Nephron (organoid): ENCODE results near the gene PPP4R4.

Source experiments
- H3K27ac Mint-ChIP-seq, 3 experiments: 2 replicates each; pipeline ENCODE4 v1.8.0; 2020; ENCODE audit warnings: mixed read lengths in 3 of 3, mild to moderate bottlenecking in 2 of 3, moderate library complexity in 1 of 3
- H3K27me3 Mint-ChIP-seq: 2 replicates; pipeline ENCODE4 v1.8.0; 2021; ENCODE audit warnings: low read depth, mild to moderate bottlenecking, moderate library complexity, mixed read lengths
- H3K36me3 Mint-ChIP-seq: 2 replicates; pipeline ENCODE4 v1.8.0; 2020; ENCODE audit warnings: low read depth, mixed read lengths
- H3K4me1 Mint-ChIP-seq: 2 replicates; pipeline ENCODE4 v1.8.0; 2020; ENCODE audit warnings: mixed read lengths
- H3K4me3 Mint-ChIP-seq, 3 experiments: 2 replicates each; pipeline ENCODE4 v1.8.0; 2020; ENCODE audit warnings: mild to moderate bottlenecking in 3 of 3, mixed read lengths in 3 of 3, moderate library complexity in 2 of 3
- H3K9me3 Mint-ChIP-seq: 2 replicates; pipeline ENCODE4 v1.8.0; 2020; ENCODE audit warnings: mixed read lengths
- CTCF ChIP-seq, 3 experiments: fragments of 200-600 bp; sonication (generic); IDR thresholded peaks; one replicate each; pipeline ENCODE4 v1.5.0; 2021; ENCODE audit warnings: antibody characterized with exemption in 3 of 3; ENCODE audit not compliant: unreplicated experiment in 3 of 3

Gene PPP4R4

GRCh38 chr14:94321421-94322271, 147.5 kb downstream of the PPP4R4 start:
- H3K9me3 Mint-ChIP-seq, result peaks cover 4% of the 10 kb centered on the region
- H3K4me3 Mint-ChIP-seq, result no peak overlapping the region
- TF ChIP-seq CTCF (IDR thresholded peaks at IDR 0.05; ENCODE audit: unreplicated experiment in 3 of 3), result no peak
- H3K36me3 Mint-ChIP-seq, result no peaks in the 10 kb centered on the region
- no peaks in the 10 kb centered on the region for H3K4me1 Mint-ChIP-seq
- no peak overlapping the region for H3K27ac Mint-ChIP-seq
- peaks cover 13% of the 10 kb centered on the region for H3K27me3 Mint-ChIP-seq

GRCh38 chr14:94322648-94323570, 148.8 kb downstream of the PPP4R4 start, which contains the start of gene SERPINA6:
Gene SERPINA6, minus strand, starts transcription at chr14:94323336. Its CDS starts 8,688 bp downstream, at chr14:94314648.
- Mint-ChIP-seq H3K9me3 (peaks cover under 1% of the 10 kb centered on the region), H3K4me3 (no peak within 1 kb of the TSS), H3K36me3 (no peaks in the 10 kb centered on the region), H3K4me1 (no peaks in the 10 kb centered on the region), H3K27ac (no peak within 1 kb of the TSS), H3K27me3 (peaks cover 13% of the 10 kb centered on the region)
- no peak for TF ChIP-seq CTCF (IDR thresholded peaks at IDR 0.05; ENCODE audit: unreplicated experiment in 3 of 3)

GRCh38 chr14:94328196-94328595, 154.1 kb downstream of the PPP4R4 start:
- no peak overlapping the region for H3K27ac Mint-ChIP-seq
- no peaks in the 10 kb centered on the region for H3K9me3 Mint-ChIP-seq
- H3K27me3 Mint-ChIP-seq, result peaks cover 4% of the 10 kb centered on the region
- no peaks in the 10 kb centered on the region for H3K4me1 Mint-ChIP-seq
- TF ChIP-seq CTCF (IDR thresholded peaks at IDR 0.05; ENCODE audit: unreplicated experiment in 3 of 3), result no peak
- H3K4me3 Mint-ChIP-seq, result no peak overlapping the region
- no peaks in the 10 kb centered on the region for H3K36me3 Mint-ChIP-seq
